GM10266 (cell line): ENCODE results near the gene MCTP1.

Experiments used
- DNase-seq: peaks from one replicate; pipeline ENCODE4 v3.0.0; 2012; ENCODE audit errors: extremely low spot score
- TF ChIP-seq, protein P1 (sequence below): IDR thresholded peaks from 2 replicates; pipeline ENCODE4 v1.5.1; 2012; ENCODE audit warnings: mild to moderate bottlenecking, low read depth; ENCODE audit not compliant: control insufficient read depth, insufficient read depth; ENCODE audit errors: missing control alignments

Gene MCTP1

DNA sequence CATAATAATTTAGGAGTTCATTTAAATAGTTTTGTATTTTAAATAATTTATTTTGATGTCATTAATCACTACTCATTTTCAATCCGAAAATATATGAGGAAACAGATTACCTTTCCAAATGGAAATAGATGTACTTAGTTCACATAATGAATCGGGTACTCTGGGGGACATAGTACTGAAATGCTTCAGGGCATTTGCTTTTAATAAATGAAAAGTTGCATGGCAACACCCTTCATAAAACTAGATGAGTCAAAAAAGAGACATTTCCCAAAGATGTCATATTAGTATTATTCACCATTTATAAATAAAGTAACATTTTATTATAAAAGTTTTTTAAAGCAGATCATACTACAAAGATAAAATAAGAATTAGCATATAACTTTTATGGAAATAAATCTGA, 177.8 kb downstream of the MCTP1 start:
- TF ChIP-seq, protein P1, sequence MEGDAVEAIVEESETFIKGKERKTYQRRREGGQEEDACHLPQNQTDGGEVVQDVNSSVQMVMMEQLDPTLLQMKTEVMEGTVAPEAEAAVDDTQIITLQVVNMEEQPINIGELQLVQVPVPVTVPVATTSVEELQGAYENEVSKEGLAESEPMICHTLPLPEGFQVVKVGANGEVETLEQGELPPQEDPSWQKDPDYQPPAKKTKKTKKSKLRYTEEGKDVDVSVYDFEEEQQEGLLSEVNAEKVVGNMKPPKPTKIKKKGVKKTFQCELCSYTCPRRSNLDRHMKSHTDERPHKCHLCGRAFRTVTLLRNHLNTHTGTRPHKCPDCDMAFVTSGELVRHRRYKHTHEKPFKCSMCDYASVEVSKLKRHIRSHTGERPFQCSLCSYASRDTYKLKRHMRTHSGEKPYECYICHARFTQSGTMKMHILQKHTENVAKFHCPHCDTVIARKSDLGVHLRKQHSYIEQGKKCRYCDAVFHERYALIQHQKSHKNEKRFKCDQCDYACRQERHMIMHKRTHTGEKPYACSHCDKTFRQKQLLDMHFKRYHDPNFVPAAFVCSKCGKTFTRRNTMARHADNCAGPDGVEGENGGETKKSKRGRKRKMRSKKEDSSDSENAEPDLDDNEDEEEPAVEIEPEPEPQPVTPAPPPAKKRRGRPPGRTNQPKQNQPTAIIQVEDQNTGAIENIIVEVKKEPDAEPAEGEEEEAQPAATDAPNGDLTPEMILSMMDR: no peak
- DNase-seq: no peak

DNA sequence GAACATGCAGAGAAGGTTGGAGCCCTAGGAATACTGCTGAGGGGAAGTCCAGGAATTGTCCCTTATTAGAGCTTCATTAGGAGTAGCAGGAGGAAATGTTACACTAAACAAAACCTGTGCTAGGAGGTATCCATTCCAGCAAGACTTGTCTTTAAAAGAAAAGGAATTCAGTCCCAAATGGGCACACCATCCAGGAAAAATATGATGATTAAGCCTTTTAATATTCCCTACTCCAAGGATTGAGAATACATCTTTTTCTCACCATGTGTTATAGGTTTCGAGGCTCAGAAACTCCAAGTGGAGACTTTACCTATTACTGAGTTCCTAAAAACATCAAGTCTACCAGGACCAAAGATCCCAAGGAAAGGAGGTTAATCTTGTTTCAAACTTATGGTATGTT, 179.3 kb downstream of the MCTP1 start:
- TF ChIP-seq, protein P1: no peak

DNA sequence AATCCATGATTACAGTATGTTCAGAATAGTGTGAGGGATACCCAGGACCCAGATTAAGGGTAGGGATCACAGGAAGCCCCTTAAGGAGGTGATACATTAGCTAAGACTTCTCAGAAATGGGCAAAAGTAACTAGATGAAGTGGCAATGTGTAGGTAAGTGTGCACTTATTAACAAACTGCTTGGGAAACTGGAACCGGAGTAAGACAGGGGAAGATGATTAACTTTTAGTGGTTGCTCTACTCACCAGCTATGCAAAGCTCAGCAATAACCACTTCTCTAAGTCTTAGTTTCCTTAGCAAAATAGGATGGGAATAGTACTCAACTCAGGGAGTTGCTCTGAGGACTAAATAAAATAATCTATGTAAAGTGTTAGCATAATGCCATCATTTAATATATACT, 182.2 kb downstream of the MCTP1 start:
- DNase-seq: no peak
- TF ChIP-seq, protein P1: no peak

More for the DNA sequence above, 179.3 kb downstream of the MCTP1 start:
- no peak for DNase-seq

DNA sequence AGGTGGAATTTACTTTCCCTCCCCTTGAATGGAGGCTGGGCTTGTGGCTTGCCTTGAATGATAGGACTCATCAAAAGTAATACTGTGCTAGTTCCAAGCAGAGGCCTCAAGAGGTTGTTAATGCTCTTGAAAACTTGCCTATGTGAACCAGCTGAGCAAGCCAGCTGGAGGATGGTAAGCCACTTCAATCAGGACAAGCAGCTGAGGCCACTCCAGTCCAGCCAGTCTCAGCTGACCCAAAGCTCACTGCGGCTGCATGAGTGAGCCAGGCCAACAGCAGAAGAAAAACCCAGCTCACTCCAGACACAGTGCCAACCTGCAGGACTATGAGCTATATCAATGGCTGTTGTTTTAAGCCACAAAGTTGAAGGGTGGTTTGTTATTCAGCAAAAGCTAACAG, 182.8 kb downstream of the MCTP1 start:
- TF ChIP-seq, protein P1: no peak
- DNase-seq: no peak

DNA sequence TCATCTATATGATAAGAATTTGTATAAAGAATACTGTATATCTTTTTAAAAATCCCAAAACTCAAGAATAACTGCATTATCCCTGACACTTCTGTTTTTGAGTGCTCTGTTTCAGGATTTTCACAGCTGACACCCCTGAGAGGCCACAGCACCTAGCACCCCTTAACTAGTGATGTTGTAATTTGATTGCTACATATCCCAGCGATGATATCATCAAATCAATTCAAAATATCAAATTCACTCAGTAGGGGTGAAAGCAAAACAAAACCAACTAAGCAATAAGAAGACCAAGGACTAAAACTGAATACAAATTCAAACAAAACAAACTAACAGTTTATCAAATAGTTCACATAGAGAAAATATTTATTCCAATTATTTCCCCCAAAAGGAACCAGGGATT, 184.3 kb downstream of the MCTP1 start:
- no peak for DNase-seq
- TF ChIP-seq, protein P1: no peak

DNA sequence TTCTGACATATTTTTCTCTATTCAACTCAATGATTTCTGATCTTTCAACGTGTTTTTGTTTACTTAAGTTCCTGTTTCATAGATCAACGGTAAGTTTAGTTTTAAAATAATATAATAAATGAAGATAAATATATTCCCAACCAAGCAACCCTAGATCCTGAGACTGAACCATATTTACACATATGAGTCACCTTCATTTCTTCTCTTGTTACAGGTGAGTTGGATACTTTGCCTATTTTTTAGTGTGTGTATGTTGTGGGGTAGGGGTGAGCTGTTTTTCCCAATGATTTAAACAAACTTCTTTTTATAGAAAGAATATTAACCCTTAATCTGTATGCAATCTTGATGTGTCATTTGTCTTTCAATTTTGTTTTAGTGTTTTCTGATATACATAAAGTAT, 186.9 kb downstream of the MCTP1 start:
- TF ChIP-seq, protein P1: no peak

DNA sequence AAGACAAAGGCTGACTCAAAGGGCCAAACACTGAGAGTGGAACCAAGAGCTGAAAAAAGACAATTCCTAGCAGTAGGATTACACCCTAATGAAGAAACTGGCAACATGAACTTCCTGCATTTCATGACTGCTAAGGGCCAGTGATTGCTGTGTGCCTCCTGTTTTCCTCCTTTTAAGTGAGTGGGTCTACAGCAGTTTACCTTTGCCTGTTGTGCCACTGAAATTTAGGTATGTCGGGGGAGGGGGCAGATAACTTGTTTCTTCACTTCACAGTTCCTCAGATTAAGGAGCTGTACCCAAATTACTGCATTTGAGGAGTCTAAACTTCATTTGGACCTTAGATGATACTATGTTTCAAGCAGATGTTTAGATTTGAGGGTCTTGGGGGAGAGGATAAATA, 191.7 kb downstream of the MCTP1 start:
- TF ChIP-seq, protein P1: no peak
- no peak for DNase-seq

More for the DNA sequence above, 186.9 kb downstream of the MCTP1 start:
- DNase-seq: no peak

DNA sequence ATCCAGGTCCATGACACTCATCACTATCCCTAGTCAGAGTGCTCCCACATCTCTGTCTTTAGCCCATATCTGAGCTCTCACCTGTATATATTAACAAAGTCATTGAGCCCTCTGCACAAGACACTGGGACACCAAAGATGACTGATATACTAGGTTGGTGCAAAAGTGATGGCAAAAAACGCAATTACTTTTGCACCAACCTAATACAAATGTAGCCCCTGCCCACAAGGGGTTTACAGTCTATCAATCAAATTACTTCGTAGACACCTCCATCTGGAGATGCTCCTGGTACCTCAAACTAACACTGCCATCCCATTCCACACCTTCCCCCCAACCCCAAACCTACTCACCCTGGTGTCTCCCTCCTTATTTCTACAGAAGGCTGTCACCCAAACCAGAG, 194.1 kb downstream of the MCTP1 start:
- DNase-seq: no peak
- TF ChIP-seq, protein P1: no peak
